Measurements from ENCODE around the gene PLA2G2D.

The PLA2G2D gene

GRCh38 chr1:20086800-20087199 lies 32.5 kb downstream of the PLA2G2D start (continued):
- no peak for TF ChIP-seq ZBTB21 (tag by site-specific recombination; IDR thresholded peaks at IDR 0.05)
- no peak for TF ChIP-seq ZNF530 (tag by site-specific recombination; IDR thresholded peaks at IDR 0.05; ENCODE audit: low read depth)
- no peak for TF ChIP-seq ZNF239 (tag by site-specific recombination; IDR thresholded peaks at IDR 0.05)
- TF ChIP-seq ZNF302 (tag by site-specific recombination; IDR thresholded peaks at IDR 0.05; ENCODE audit: low read depth) = no peak
- TF ChIP-seq ZNF19 (tag by site-specific recombination; IDR thresholded peaks at IDR 0.05; ENCODE audit: low read depth) = no peak

GRCh38 chr1:20083178-20083944 lies 36.0 kb downstream of the PLA2G2D start:
- ChIA-PET CTCF (interaction anchor here (0.6 kb wide), 1 partner anchor 1452 kb away, joined by 3 read pairs; no protein-coding TSS in a partner anchor), POLR2A (no interaction called here)
- H3K27ac ChIP-seq (ENCODE audit: extremely low read depth, low read depth, low read length) = no peak overlapping the region
- H3K4me1 ChIP-seq (ENCODE audit: control insufficient read depth, insufficient read depth, low read length) = no peaks in the 10 kb centered on the region
- H3K9me3 ChIP-seq (ENCODE audit: control insufficient read depth, insufficient read depth, low read depth, low read length) = no peaks in the 10 kb centered on the region
- TF ChIP-seq ZNF140 (tag by site-specific recombination; IDR thresholded peaks at IDR 0.05) (no peak), ZNF692 (tag by site-specific recombination; IDR thresholded peaks at IDR 0.05) (no peak), ZNF280D (tag by site-specific recombination; IDR thresholded peaks at IDR 0.05) (no peak), GFI1B (tag by site-specific recombination; IDR thresholded peaks at IDR 0.05) (no peak), ZNF596 (tag by site-specific recombination; IDR thresholded peaks at IDR 0.05) (no peak), ZNF549 (tag by site-specific recombination; IDR thresholded peaks at IDR 0.05) (no peak), ZNF426 (tag by site-specific recombination; IDR thresholded peaks at IDR 0.05) (no peak), ZNF266 (tag by site-specific recombination; IDR thresholded peaks at IDR 0.05; ENCODE audit: low read depth) (no peak), ZNF404 (tag by site-specific recombination; IDR thresholded peaks at IDR 0.05) (no peak), ZNF423 (tag by site-specific recombination; IDR thresholded peaks at IDR 0.05) (no peak), ZNF211 (tag by site-specific recombination; IDR thresholded peaks at IDR 0.05; ENCODE audit: low read depth) (no peak), ZNF335 (tag by site-specific recombination; conservative IDR thresholded peaks at IDR 0.05) (no peak), GLI2 (tag by site-specific recombination; IDR thresholded peaks at IDR 0.05; ENCODE audit: borderline replicate concordance, low read depth) (no peak), ZSCAN18 (tag by site-specific recombination; IDR thresholded peaks at IDR 0.05) (no peak), YY2 (tag by site-specific recombination; IDR thresholded peaks at IDR 0.05) (no peak)
- H3K36me3 ChIP-seq (ENCODE audit: control insufficient read depth in 2 of 2, insufficient read depth in 1 of 2, low read length in 2 of 2) = no peaks in the 10 kb centered on the region
- H3K4me3 ChIP-seq (ENCODE audit: low read depth, low read length) = no peak overlapping the region

All from HEK293 (cell line).